HCEC 1CT (cell line): ENCODE results near the gene INTS1.
"Not testable (repeated sequence)": the region's sequence is repeated elsewhere in the genome, so short reads cannot be mapped to it uniquely, and the experiment has no call there.

Experiments
- DNase-seq: peaks from one replicate; pipeline ENCODE4 v3.0.0-alpha.2; 2017

INTS1 gene

DNA sequence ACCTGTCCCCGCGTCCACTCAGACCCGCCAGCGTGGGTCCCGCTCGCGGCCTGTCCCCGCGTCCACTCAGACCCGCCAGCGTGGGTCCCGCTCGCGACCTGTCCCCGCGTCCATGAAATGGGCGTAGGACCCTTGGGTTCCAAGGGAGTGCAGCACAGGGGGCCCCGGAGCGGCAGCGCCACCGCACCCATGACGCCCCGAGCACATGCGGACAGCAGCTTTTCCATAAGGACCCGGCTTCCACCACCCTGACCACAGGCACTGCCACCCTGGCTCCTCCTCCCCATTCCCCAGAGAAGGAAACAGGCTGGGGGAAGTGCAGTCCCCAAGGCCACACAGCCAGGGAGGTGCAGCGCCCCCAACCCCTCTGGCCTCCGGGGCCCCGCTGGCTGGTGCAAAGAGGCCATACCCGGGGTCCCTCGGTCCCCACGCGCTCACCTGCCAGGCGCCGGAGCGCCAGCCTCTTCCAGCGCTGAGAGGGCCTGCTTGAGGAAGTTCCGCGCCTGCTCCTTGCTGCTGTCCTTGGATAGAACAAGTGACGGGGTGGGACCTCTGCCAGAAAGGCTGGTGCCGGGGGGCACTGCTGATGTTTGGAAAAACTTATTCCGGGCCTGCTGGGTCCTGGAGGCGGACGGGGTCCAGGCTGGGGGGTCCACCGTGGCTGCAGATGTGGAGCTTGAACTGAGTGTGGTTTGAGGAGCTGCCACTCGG, 59.8 kb downstream of the INTS1 start:
- DNase-seq, result no peak

DNA sequence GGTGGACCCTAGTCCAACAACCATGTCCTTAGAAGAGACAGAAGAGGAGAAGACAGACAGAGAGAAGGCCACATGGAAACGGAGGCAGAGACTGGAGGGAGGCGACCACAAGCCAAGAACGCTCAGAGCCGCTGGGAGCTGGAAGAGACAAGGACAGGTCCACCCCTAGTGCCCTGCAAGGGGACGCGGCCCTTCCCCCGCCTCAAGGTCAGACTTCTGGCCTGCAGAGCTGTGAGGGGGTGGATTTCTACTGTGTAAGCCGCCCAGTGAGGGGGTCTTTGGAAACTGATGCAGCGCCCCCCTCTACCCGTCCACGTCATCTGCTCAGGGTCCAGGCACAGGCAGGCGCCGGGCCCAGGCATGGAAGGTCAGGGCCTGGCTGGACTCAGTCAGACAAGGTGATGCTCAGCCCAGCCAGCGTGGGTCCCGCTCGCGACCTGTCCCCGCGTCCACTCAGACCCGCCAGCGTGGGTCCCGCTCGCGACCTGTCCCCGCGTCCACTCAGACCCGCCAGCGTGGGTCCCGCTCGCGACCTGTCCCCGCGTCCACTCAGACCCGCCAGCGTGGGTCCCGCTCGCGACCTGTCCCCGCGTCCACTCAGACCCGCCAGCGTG, 60.5 kb downstream of the INTS1 start:
- DNase-seq, result not testable (repeated sequence)

DNA sequence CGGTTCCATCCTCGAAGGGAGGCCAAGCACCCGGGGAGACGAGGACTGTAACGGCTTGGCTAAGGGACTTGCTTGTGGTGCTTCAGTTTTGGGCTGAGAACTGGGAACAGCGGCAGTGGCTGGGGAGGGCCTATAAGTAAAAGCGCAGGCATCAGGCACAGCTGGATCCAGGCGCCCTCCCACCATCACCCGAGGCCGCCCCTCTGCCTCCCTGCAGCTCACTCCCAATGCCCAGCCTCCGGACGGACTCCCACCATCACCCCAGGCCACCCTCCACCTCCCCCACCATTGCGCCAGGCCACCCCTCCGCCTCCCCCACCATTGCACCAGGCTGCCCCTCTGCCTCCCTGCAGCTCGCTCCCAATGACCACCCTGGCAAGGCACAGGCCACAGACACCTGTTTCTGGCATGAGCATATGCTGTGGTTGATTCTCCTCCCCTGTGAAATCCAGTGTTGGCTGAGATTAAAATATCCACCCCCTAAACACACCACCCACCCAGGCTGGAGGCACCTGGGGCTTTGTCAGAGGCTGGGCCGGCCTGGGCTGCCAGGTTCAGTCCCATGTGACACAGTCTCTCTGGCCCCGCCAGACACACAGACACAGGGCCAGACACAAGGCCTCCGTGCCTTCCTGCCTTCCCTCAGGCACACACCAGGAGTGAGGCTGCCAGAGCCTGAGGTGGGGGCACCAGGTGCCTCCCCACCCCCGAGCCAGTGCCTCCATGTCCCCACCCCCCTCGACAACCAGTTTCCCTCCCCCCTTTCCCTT, 61.6 kb downstream of the INTS1 start:
- no peak for DNase-seq

DNA sequence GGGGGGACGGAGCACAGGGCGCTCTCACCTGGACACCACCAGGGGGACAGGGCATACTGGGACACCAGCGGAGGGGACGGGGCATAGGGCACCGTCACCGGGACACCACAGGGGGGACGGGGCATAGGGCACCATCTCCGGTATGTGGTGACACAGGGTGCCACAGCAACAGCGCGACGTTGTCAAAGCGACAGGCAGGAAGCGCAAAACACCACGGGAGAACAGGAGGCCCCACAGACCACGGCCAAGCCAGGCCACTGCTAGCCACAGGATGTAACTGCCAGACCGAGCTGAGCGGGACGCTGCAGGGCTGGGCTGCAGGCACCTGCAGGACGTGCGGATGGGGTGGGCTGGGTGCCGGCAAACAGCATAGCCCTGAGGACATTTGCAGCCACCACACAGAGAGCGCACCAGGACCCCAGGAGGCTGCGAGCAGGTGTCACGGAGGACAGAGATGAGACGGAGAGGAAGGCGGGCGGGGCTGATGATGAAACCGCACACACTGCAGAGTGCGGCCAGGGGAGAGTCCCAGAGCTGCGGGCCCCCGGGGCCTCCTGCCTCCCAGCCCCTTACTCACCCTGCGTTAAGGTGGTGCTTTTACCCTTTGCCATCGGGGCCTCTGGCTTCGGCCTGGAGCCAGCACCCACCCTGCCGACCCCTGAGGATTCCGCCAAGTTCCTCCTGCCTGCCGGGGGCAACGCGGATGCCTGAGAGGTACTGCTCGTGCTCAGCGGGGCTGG, 62.4 kb downstream of the INTS1 start:
- DNase-seq, result no peak

DNA sequence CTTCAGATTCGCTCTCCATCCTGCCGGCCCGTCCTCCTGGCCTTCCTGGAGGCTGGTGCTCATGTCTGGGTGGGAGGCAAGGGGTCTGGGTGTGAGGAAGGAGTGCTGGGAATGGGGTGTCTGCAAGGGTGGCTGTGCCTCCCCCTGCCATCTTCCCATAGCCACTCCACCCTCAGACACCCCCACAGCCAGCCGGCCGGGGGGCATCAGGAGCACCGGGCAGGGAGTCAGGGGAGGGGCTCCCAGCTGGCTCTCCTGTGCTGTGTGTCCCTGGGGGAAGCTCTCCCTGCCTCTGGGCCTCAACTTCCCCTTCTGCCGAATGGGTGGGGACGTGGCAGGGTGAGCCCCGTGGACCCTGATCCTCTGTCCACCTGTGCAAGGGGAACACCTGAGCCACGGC, 63.6 kb downstream of the INTS1 start:
- no peak for DNase-seq

DNA sequence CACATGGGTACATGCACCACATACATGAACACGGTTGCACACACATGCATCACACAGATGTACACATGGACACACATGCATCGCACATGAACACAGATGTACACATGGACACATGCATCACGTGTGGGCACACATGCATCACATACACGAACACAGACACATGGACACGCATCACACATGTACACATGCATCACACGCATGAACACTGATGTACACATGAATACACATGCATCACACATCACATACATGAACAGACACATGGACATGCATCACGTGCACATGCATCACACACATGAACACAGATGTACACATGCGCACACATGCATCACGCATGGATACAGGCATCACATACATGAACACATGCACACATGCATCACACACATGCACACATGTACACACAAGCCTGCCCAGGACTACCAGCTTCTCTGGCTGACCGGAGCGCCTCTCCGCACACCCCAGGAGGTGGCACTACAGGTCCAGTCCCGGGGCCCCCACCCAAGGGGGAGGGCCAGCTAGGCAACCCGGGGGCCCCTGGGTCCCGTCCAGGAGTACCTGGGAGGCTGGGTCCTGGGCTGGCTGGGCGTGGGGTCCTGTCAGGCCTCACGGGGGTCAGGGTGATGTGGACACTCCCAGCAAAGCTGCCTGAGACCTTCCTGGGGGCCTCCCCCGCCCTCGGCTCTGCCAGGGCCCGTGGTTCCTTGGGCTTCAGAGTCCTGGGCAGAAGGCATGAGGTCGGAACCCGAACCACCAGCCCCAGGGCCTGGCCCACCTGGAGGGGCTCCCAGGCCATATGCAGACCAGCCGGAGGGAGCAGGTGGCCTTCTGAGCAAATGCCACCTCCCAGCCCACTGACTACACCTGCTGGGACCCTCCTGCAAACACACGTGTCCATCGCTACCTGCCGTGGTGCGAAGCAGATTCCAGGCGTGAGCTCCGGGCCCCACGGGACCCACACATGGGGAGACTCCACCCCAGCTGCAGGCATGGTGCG, 64.5 kb downstream of the INTS1 start:
- DNase-seq, result no peak

DNA sequence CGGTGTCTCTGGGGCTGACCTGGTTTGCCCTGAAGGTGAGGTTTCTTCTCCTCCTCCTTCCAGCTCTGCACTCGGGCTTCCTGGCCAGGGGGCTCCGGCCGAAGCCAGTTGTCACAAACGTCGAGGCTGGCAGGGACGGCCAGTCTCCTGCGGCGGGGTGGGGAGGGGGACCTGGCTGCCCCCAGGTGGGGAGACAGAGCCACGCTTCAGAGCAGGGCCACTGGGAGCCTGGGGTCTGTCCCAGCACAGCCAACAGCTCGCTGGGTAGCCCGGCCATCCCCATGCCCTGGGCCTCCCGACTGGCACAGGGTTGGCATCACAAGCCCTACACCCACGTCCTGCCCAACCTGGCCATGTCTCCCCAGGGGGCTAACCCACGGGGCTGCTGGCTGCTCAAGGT, 65.4 kb downstream of the INTS1 start:
- DNase-seq, result no peak

DNA sequence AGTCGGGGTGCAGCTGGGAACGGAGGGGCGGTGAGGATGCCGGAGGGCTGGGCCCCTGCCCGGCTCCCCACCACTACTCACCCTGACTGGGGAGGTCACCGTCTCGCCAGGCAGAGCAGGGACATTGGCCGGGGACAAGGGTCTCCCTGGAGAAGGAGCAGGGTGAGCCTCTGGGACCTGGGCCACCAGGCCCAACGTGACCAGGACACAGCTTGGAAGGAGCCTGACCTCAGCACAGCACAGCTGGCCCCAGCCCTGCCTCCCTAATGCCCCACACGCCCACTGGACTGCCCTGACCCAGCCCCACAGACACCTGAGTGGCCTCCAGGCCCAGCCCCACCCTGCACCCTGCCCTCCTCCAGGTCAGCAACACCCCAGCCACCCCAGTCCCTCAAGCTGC, 66.0 kb downstream of the INTS1 start:
- no peak for DNase-seq

DNA sequence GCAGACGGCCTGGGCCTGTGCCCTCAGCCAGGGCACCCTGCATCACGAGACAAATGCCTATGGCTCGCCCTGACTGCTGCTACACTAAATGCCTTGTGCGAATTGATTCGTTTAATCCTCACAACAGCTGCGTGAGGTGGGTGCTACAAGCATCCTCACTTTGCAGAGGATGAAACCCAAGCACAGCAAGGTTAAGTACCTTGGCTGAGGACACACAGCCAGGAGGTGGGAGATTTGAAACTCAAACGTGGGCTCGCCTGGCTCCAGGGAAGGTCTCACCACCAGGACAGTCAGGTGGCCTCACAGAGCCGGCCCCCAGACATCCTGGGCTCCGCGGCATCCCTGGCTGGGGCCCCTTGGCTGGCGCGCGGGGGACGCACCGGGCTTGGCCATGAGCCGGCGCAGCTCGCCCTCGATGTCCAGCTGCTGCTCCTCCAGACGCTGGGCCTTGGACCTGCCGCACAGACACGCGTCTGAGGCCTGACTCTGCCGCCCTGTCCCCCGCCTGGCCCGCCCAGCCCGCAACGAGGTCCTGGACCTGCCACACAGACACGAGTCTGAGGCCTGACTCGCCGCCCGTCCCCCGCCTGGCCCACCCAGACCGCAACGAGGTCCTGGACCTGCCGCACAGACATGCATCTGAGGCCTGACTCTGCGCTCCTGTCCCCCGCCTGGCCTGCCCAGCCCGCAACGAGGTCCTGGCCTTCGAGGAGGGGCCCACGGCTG, 66.9 kb downstream of the INTS1 start:
- DNase-seq, result no peak

DNA sequence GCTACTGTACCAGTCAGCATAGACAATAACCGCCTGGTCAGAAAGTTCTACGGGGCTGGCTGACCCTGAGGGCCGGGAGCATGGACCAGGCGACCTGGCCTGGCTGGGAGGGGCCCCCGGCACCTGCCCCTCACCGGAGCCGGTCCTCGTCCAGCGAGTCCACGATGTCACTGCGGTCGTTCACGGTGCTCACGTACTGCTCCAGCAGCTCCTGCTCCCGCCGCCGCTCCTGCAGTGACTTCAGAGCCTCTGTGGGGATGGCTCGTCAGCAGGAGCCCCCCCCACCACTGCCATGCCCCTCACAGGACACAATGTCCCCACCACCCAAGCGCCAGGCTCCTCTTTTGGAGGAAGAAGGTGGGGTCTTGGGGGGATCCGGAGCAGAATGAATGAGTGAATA, 67.6 kb downstream of the INTS1 start:
- DNase-seq, result no peak

DNA sequence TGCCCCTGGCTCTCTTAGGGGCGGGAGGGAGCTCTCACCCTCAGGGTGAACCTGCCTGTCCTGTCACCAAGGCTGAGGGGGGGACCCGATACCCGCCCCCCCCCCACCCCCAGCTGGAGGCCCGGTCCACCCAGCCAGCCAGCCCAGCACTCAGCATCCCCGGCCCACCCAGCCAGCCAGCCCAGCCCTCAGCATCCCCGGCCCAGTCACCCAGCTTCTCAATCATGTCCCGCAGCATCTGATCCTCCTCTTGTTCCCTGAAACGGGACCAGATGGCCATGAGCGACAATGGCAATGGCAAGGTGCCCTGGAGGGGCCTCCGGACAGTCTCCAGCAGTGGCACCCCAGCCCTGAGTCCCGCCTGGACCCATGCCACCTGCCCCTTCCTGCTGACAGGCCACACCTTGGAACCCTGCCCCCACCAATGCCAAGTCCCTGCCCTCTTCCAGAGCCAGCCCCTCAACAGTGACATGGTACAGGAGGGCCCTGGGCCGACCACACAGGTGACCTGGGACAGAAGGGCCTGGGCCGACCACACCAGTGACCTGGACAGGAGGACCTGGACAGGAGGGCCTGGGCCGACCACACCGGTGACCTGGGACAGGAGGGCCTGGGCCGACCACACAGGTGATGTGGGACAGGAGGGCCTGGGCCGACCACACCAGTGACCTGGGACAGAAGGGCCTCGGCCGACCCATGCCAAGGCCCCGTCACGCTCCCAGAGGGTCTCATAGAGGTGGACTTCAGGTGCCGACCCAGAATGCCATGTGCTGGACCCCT, 69.1 kb downstream of the INTS1 start:
- DNase-seq, result no peak

DNA sequence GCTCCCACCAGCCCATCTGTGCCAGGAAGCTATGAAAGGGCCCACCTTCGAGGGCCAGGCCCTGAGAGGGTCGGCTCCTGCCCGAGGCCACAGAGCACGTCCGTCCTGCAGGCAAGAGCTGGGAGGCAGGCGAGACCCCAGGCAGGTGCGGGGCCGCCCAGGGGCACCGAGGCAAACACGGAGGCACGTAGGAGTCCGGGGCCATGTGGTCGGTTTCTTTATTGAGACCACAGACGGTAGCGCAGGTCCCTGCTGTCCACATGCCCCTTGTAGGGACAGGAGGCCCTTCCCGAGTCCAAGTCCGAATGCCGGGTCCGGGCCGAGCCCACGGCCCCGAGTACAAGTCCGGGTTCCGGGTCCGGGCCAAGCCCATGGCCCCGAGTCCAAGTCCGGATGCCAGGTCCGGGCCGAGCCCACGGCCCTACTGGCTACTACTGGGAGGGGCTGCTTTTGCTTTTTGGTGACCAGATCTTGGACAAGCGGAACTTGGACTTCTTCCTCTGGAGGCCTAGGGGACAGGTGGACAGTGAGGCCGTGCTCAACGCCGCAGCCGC, 69.9 kb downstream of the INTS1 start:
- no peak for DNase-seq

DNA sequence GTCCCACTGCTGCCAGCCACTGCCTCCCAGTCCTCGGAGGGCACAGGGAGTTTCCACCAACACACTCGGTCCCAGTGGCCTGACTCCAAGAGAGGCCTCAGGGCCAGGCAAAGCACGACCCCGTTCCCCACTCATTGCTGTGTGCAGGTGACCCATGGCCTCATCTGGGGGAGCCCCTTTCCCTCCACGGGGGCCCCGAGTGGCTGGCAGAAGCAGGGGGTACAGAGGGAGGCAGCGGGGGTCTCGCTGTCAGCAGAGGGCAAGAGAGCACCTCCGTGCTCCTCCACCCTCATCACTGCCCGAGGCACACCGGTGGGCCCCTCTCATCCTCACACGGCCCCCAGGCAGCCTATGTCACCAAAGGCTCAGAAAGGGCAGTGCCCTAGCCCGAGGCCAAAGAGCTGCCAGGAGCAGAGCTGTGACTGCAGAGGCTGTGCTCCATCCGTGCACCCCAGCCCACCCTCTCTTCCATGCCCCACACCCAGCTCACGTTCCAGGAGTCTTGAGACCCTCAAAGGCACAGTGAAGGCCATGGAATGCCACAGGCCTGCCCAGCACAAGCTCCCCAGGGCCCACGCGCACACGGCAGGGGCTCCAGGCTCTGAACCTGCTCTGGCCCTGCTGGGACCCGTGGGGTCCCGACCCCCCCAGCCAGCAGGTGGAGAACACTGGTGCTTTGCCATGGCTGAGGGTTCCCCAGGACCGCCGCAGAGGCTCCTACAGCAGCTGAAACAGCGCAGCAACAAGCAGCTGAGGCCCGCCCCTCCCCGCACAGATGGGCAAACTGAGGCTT, 70.9 kb downstream of the INTS1 start:
- DNase-seq, result no peak

DNA sequence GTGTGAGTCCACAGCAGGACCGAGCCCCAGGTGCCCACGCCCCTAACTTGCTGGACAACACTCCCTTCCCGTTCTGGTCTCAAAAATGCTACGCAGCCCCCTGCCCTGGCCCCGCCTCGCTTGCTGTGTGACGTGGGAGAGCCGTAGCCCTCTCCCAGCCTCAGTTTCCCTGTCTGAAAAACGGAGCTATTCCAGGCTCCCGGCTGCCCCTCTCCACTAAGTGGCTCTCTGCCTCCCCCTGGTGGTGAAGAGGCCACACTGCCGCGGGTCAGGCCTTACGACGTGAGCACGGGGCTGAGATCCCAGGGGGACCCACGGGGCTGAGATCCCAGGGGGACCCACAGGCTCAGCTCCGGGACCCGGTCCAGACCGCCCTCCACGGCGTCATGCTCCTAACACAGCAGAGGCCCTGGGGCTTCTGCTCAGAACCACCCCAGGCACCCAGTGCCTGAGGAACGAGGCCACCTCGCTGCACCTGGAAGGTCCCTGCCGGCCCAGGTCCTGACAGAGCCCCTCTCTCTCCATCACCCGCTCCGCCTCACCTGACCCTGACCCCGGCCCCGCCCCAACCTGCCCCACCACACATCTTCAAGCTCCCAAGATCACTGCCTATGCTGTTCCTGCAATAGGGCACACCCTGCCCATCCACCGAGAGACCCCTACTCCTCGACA, 71.6 kb downstream of the INTS1 start:
- DNase-seq, result no peak

DNA sequence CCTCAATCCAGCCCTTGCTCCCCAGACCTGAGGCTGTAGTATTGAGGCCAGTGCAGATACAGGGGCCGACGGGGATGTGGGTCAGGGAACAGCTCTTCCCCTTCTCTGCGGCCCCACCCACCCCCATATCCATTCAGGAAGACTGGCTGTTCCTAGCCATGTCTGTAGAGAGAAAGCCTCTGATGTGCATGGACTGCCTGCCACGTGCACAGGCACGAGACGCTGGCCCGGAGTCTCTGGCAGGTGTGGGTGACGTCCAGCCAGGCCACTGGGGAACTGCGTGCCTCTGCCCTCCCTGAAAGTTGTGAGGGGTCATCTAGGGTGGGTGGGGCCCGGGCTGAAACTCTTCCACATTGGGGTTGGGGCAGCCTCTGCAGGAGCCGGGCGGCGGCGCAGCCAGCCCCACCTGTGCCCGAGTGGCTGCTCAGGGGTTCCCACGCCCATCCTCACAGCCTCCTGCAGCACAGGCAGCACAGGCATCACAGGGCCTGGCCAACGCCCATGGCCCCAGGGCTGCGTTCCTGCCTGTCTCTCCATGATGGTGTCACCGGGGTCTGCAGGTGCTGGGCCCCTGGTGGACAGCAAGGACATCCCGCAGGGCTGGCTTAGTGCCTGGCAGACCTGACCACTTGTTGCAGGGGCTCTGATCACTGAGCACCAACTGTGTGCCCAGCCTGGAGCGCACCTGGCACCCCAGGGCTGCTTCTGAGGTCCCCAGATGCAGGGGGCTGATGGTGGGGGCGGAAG, 72.4 kb downstream of the INTS1 start:
- DNase-seq, result no peak

DNA sequence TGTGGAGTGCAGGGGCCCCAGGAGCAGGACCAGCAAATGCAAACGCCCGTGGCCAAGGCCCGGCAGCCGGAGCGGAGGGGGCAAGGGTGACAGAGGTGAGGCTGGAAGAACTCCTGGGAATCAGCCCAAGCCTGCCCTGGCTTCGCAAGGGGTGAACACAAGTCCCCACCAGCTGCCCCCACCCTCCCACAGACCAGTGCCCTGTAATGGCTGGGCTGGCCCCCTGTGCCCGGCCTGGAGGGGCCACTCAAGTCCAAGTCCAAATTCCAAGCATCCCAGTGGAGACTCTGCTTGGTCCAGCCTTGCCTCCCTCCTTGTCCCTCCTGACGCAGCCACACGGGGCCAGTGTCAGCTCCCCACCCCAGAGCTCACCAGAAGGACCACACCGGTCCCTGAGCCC, 73.0 kb downstream of the INTS1 start:
- no peak for DNase-seq

DNA sequence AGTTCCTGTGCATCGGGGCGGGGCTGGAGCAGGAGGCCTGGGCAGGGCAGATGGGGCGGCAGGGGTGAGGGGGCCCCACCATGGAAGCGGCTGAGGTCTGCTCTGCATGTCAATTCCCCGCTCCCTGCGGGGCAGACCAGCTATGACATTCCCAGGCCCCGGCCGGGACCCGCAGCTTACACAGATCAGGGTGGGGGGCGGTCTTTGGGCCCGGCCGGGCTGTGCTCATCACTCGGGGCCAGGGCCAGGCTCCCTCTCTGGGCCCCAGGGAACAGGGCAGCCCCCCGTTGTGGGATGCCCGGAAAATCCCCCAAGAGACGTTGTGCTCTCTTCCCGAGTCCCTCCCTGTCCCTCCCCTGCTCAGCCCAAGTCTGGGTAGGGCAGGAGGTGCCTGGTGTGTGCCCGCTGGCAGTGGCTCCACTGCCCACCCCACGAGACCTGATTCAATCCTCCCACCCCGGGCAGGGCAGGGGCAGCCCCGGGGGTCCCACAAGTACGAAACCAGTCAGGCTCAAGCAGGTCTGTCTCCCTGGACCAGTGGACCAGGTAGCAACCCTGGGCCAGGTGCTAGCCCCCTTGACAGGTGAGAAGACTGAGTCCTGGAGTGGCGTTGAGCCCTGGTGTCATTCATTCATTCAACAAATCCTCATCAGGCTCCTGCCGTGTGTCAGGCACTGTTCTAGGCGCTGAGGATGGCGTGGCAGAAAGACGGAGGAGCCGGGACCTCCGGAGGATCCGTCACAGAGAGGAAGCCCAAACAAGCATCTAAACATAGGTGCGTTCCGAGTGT, 73.9 kb downstream of the INTS1 start:
- DNase-seq, result no peak
